H7 (cell line): ENCODE measurements around the gene GYG2. TPM values are rescaled to one million over a fixed set of nuclear protein-coding genes. Genes with fewer than 3 reads are reported as not detected.
"Not testable (repeated sequence)": the region's sequence is repeated elsewhere in the genome, so short reads cannot be mapped to it uniquely, and the experiment has no call there.

ENCODE experiments used
- DNase-seq: peaks from one replicate; pipeline ENCODE4 v3.0.0; 2012
- H3K27me3 ChIP-seq: 2 replicates; pipeline ENCODE4 v1.6.0; 2011; ENCODE audit warnings: mild to moderate bottlenecking, low read length; ENCODE audit not compliant: control insufficient read depth, insufficient read depth
- H3K36me3 ChIP-seq: replicated peaks from 2 replicates; pipeline ENCODE4 v1.5.1; 2011; ENCODE audit warnings: low read length; ENCODE audit not compliant: control insufficient read depth, insufficient read depth
- H3K4me3 ChIP-seq: 2 replicates; pipeline ENCODE4 v1.5.1; 2011; ENCODE audit warnings: low read depth, mild to moderate bottlenecking, control low read depth, low read length, moderate library complexity; ENCODE audit not compliant: insufficient read depth
- total RNA-seq: library from RNA; depleted of rRNA; stranded (reverse); fragments of >200 nt; shearing (Covaris generic); gene quantifications from 2 replicates; pipeline ENCODE4 v1.2.3, GENCODE V29; 2014

GYG2 gene
- total RNA-seq, 1 experiment from 2014 or later, result 40.5 TPM

DNA sequence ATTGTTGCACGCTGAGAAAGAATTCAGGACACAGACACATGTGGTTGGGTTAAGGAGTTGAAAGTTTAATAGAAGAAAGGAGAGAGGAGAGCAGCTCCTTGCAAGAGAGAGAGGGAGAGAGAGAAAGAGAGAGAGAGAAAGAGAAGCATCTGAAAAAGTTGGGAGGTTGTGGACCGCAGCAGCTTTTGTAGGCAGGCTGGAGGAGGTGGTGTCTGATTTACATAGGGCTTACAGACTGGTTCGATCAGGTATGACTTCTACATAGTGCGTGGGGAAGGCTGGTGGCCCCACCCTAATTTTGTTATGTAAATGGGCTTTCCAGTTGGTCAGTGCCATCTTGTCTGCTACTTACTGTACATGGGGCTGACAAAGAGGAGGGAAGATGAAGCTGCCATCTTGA is 27.5 kb upstream of the GYG2 start:
- Histone ChIP-seq H3K36me3 (no peaks in the 10 kb centered on the region), H3K4me3 (peak overlapping the region; percentile 25; the same call in 1 of the 2 replicates)

GRCh38 chrX:2802376-2803090 is 26.2 kb upstream of the GYG2 start:
- H3K27me3 ChIP-seq, H3K4me3 ChIP-seq: not testable (repeated sequence)

More for the DNA sequence above, 27.5 kb upstream of the GYG2 start:
- no peak for DNase-seq
- no peaks in the 10 kb centered on the region for H3K27me3 ChIP-seq

DNA sequence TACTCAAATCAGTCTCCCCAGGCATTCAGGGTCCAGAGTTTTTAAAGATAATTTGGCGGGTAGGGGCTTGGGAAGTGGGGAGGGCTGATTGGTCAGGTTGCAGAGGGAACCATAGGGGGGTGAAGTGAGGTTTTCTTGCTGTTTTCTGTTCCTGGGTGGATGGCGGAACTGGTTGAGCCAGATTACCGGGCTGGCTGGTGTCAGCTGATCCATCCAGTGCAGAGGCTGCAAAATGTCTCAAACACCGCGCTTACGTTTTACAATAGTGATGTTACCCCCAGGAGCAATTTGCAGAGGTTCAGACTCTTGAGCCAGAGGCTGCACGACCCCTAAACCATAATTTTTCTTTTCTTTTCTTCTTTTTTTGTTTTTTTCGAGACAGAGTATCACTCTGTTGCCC is 25.2 kb upstream of the GYG2 start:
- H3K36me3 ChIP-seq, DNase-seq, H3K4me3 ChIP-seq, H3K27me3 ChIP-seq: not testable (repeated sequence)

More at GRCh38 chrX:2802376-2803090, 26.2 kb upstream of the GYG2 start:
- DNase-seq, H3K36me3 ChIP-seq: not testable (repeated sequence)

- H3K4me3 ChIP-seq, H3K36me3 ChIP-seq, H3K27me3 ChIP-seq, DNase-seq: not testable (repeated sequence)
Measured at GRCh38 chrX:2804106-2804843, 24.5 kb upstream of the GYG2 start.

- not testable (repeated sequence) for H3K27me3 ChIP-seq, DNase-seq
Measured at GRCh38 chrX:2804858-2805257, 23.9 kb upstream of the GYG2 start.

GRCh38 chrX:2811271-2811670 is 17.5 kb upstream of the GYG2 start:
- H3K4me3 ChIP-seq, result no peak overlapping the region
- H3K27me3 ChIP-seq, result no peaks in the 10 kb centered on the region
- no peak for DNase-seq

More at GRCh38 chrX:2804858-2805257, 23.9 kb upstream of the GYG2 start:
- not testable (repeated sequence) for H3K4me3 ChIP-seq, H3K36me3 ChIP-seq

DNA sequence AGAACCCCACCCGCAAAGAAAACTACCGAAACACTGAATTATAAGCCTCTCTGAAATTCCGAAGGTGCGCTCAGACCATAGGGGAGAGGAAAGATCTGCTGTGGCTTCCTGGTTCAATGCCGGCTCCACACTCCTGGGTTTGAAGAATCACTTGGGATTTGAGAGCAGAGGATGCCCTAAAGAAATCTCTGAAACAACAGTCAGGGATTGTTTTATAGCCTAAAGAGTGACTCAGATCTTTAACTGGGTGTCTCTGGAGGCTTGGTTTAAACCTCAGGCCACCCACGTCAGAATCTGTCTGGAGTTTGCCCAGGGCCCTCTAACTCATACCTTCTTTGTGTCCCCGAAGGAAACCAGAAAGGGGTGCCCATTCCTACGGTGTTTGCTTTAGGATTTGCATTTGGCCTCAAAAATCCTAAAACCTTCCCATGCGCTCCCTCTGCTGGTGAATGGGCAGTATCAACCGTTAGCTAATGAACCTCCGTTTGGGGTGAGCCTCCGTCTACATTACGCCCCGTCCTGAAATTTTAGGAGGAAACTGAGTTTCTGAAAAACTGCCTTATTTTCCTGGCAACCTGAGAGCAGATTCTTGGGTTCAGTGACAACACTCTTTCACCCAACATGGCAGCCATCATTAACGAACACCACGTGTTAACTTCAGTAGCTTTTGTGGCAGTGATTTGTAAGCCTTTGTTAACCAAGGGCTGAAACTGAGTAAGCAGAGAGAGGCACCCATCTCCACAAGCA is 16.4 kb upstream of the GYG2 start:
- DNase-seq, H3K4me3 ChIP-seq, H3K27me3 ChIP-seq, H3K36me3 ChIP-seq: not testable (repeated sequence)

More at GRCh38 chrX:2811271-2811670, 17.5 kb upstream of the GYG2 start:
- no peaks in the 10 kb centered on the region; the same call in 1 of the 2 replicates for H3K36me3 ChIP-seq

GRCh38 chrX:2817036-2817435 is 11.7 kb upstream of the GYG2 start:
- DNase-seq, result no peak
- no peak overlapping the region for H3K4me3 ChIP-seq
- H3K27me3 ChIP-seq, result no peaks in the 10 kb centered on the region
- no peaks in the 10 kb centered on the region for H3K36me3 ChIP-seq

- H3K4me3 ChIP-seq, result no peak overlapping the region
- H3K27me3 ChIP-seq, result no peaks in the 10 kb centered on the region
- DNase-seq, result no peak
- no peaks in the 10 kb centered on the region for H3K36me3 ChIP-seq
Measured at GRCh38 chrX:2819345-2820135, 9.2 kb upstream of the GYG2 start.

DNA sequence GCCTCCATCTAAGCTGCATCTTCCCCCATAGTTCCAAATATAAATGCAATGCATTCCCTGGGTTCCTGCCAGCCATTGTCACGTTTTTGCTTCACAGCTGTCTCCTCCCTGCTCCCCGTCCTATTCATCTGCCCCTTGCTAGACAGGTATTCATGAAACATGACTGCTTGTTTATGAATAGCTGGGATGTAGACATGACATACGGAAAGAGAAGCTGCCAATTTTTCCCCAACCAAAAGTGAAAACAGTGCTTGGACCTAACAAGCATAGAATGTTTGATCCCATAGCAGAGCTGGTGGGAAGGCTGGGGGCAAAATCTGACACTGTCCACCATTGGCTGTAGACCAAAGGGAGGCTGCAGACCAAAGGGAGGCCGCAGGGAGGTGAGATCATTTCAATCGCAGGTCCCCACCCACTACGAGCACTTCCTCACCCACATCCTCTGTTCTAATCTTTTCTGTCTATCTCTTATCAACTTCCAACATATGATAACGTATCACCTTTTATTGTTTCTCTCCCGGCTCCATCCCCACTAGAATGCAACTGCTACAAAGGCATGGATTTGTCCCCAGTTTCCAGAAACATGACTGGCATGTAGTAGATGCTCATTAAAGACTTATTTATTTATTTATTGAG is 8.5 kb upstream of the GYG2 start:
- DNase-seq, result no peak
- Histone ChIP-seq H3K4me3 (no peak overlapping the region), H3K36me3 (no peaks in the 10 kb centered on the region), H3K27me3 (no peaks in the 10 kb centered on the region)

GRCh38 chrX:2823795-2824386 is 4.8 kb upstream of the GYG2 start:
- Histone ChIP-seq H3K36me3 (no peaks in the 10 kb centered on the region), H3K27me3 (no peaks in the 10 kb centered on the region), H3K4me3 (no peak overlapping the region)
- DNase-seq, result no peak

GRCh38 chrX:2824886-2825285 is 3.8 kb upstream of the GYG2 start:
- DNase-seq, result no peak
- no peaks in the 10 kb centered on the region for H3K27me3 ChIP-seq
- no peak overlapping the region for H3K4me3 ChIP-seq
- no peaks in the 10 kb centered on the region for H3K36me3 ChIP-seq

GRCh38 chrX:2828959-2829411 is 255 bp downstream of the GYG2 start:
- H3K27me3 ChIP-seq, result no peaks in the 10 kb centered on the region
- DNase-seq, result peak; percentile 89
- H3K36me3 ChIP-seq, result no peaks in the 10 kb centered on the region
- H3K4me3 ChIP-seq, result peak overlapping the region; percentile 72
